ENCODE data around the gene NHERF1. TPM values are rescaled to one million over a fixed set of nuclear protein-coding genes. Genes with fewer than 3 reads are reported as not detected.

The NHERF1 gene
- total and polyA plus RNA-seq, 9 of the 15 experiments (the other 6 are each of a cell fraction or from before 2014, with no cell fraction given), result 11.4 to 79.9 (median 36.9) TPM

GRCh38 chr17:74746922-74747321 is 1.5 kb upstream of the NHERF1 start (continued):
- no peak for TF ChIP-seq THAP12 (CRISPR knock-in tag; IDR thresholded peaks at IDR 0.05)
- no peak for TF ChIP-seq HIVEP1 (CRISPR knock-in tag; IDR thresholded peaks at IDR 0.05)
- TF ChIP-seq SIX5 (IDR thresholded peaks at IDR 0.05; ENCODE audit: borderline replicate concordance in 1 of 2, insufficient read depth in 1 of 2, low read depth in 1 of 2, low read length in 2 of 2), result no peak
- TF ChIP-seq CEBPB (tag; IDR thresholded peaks at IDR 0.05), result no peak

- H3K79me2 ChIP-seq (ENCODE audit: control insufficient read depth, insufficient read depth, low read length), result peaks cover 47% of the 10 kb centered on the region
- H3K36me3 ChIP-seq (ENCODE audit: control insufficient read depth, insufficient read depth, low read length), result peaks cover 13% of the 10 kb centered on the region; the same call in 2 of the 3 replicates
- CTCF ChIA-PET (ENCODE audit: low intra/inter-chr PET ratio), result interaction anchor here (0.7 kb wide), 2 partner anchors 207 to 906 kb away, joined by 3 read pairs; no protein-coding TSS in a partner anchor
- H3K4me1 ChIP-seq (replicated peaks in 1 of 2; ENCODE audit: control insufficient read depth in 2 of 2, insufficient read depth in 2 of 2, low read length in 2 of 2), result peaks cover 40 to 68% of the 10 kb centered on the region in 2 experiments
- BruUV-seq (replicated peaks), result no TSS peak
- FAIRE-seq, result peak; percentile 65
- peak overlapping the region; percentile 37 to 81; a peak in 3 of 4 replicates for H3K9ac ChIP-seq (ENCODE audit: insufficient read depth in 1 of 2, low read depth in 2 of 2, low read length in 2 of 2)
- H4K20me1 ChIP-seq (replicated peaks; ENCODE audit: control insufficient read depth, insufficient read depth, low read length), result peaks cover 9% of the 10 kb centered on the region; the same call in 1 of the 2 replicates
- H3K4me3 ChIP-seq, result peak overlapping the region; percentile 93
- no peak for ATAC-seq
- no peak for DNase-seq (ENCODE audit: extremely low read depth in 1 of 4, low spot score in 3 of 4)
- 1% methylated on average over 17 of the region's 34 CpGs for WGBS (ENCODE audit: insufficient coverage, low coverage, missing lambda C conversion rate)
- H3K9me3 ChIP-seq (replicated peaks; ENCODE audit: control insufficient read depth, insufficient read depth, low read depth, low read length), result no peaks in the 10 kb centered on the region
- H3K4me2 ChIP-seq (ENCODE audit: insufficient read depth, low read length), result peak overlapping the region; percentile 65
- in situ Hi-C loops (cut with MboI), result no loop called here
- peaks cover 0 to 2% of the 10 kb centered on the region in 2 experiments; a peak in 2 of 5 replicates for H3K27me3 ChIP-seq (ENCODE audit: control insufficient read depth in 2 of 2, insufficient read depth in 2 of 2, low read length in 2 of 2)
- H2AFZ ChIP-seq (ENCODE audit: low read depth, low read length), result peak overlapping the region; percentile 81
- POLR2A ChIA-PET, result no interaction called here
- H3K27ac ChIP-seq (ENCODE audit: extremely low read depth, low read depth, low read length), result peak overlapping the region; percentile 57
- intact Hi-C loops (cut with micrococcal nuclease), result loop anchor here (5.0 kb wide), 1 partner anchor 119 kb away; no protein-coding TSS in a partner anchor
- H3K9me1 ChIP-seq (ENCODE audit: control insufficient read depth, insufficient read depth, low read length), result no peaks in the 10 kb centered on the region
- TF ChIP-seq FOXM1 (IDR thresholded peaks at IDR 0.05; ENCODE audit: low read depth), result no peak
- TF ChIP-seq FOXM1 (CRISPR knock-in tag; IDR thresholded peaks at IDR 0.05; ENCODE audit: low read depth), result no peak; the same call in 1 of the 2 replicates
- TF ChIP-seq ETV6 (IDR thresholded peaks at IDR 0.05; ENCODE audit: borderline replicate concordance in 1 of 2, low read depth in 2 of 2, low read length in 1 of 2), result no peak
- no peak for TF ChIP-seq ETV6 (CRISPR knock-in tag; IDR thresholded peaks at IDR 0.05; ENCODE audit: borderline replicate concordance)
- TF ChIP-seq ZNF274 (IDR thresholded peaks at IDR 0.05; ENCODE audit: borderline replicate concordance, low read depth, low read length), result no peak
- TF ChIP-seq MYBL2 (IDR thresholded peaks at IDR 0.05; ENCODE audit: low read depth), result no peak
- no peak for TF ChIP-seq MYBL2 (CRISPR knock-in tag; IDR thresholded peaks at IDR 0.05; ENCODE audit: borderline replicate concordance)
- no peak for TF ChIP-seq SAFB (IDR thresholded peaks at IDR 0.05; ENCODE audit: borderline replicate concordance, low read depth, low read length)
- peak; percentile 64 for TF ChIP-seq GABPA (tag; conservative IDR thresholded peaks at IDR 0.05; ENCODE audit: low read depth)
- no peak for TF ChIP-seq FOXJ2 (tag; IDR thresholded peaks at IDR 0.05)
- no peak for TF ChIP-seq FOXP1 (CRISPR knock-in tag; IDR thresholded peaks at IDR 0.05)
- TF ChIP-seq PHB2 (IDR thresholded peaks at IDR 0.05; ENCODE audit: low read depth), result no peak
- no peak for TF ChIP-seq SMAD2 (IDR thresholded peaks at IDR 0.05; ENCODE audit: low read depth, low read length)
- no peak for TF ChIP-seq RBM22 (IDR thresholded peaks at IDR 0.05; ENCODE audit: low read depth, low read length, poor library complexity, severe bottlenecking)
- TF ChIP-seq PURB (CRISPR knock-in tag; IDR thresholded peaks at IDR 0.05; ENCODE audit: low read depth), result no peak
- TF ChIP-seq NR2C1 (IDR thresholded peaks at IDR 0.05), result no peak
- TF ChIP-seq NR2C1 (tag; IDR thresholded peaks at IDR 0.05), result no peak
- TF ChIP-seq ZNF165 (CRISPR knock-in tag; IDR thresholded peaks at IDR 0.05; ENCODE audit: borderline replicate concordance), result no peak
- TF ChIP-seq ZBTB1 (CRISPR knock-in tag; IDR thresholded peaks at IDR 0.05; ENCODE audit: borderline replicate concordance, low read depth), result no peak
Measured at GRCh38 chr17:74748279-74748528, 224 bp upstream of the NHERF1 start.
